NCI-H1092 (cell line): ENCODE measurements around the gene ZCCHC24.

Source experiments
- DNase-seq: peaks from one replicate; lab custom pipeline; 2025; lab: John Stamatoyannopoulos, UW

Gene ZCCHC24

DNA sequence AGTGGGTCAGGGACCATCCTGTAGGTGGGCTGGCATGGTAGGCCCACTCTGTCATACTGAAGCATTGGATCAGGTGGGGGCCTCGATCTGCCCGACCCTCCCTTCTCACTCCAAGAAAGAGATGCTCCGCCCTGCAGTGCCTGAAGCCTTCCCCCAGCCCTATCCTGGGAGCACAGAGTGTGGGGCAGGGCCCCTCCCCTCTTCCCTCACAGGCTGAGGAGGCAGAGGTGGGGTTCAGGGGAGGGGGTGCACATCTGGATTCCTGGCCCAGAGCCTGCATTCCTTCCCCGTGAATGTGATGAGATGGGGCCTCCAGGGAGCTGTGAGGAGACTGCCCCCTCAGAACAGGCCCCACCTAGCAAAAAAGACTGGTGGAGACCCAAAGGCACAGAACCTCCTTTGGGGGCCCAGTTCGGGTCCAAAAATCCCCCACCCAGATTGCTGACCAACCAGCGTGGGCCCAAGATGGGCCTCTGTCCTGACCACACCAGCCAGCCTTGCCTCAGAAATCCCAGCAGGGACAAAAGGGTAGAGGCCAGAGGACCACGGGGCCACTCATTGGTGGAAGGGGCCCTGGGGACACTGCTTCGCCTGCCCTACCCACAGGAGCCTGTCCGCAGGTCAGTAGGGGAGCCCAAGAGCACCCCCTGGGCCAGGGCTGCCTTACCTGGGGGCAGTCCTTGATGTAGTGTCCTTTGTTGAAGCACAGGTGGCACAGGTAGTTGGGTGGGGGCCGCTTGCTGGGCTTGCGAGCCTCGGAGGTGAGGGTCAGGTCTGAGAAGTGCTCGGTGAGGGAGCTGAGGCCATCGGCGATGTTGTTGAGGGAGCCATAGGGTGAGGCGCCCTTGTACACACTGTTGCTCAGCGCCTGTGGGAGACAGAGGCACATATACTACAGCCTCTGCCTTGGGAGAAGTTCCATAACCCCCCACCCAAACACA lies 13.3 kb downstream of the ZCCHC24 start:
- no peak for DNase-seq

DNA sequence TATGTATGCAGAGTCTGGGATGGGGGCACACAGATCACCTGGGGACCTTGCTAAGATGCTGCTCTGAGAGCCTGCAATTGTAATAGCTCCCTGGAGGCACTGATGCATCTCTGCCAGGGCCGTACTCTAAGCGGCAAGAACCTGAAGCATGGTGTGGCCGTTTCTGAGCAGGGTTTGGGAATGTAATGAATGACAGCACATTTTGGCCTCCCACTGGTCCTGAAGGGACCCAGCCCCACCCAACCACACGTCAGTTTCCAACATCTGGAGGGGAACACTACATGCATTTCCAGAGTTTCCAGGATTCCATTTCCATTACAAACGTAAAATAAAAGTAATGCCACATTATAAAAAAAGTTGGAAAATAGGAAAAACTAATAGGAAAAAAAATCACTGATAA lies 14.0 kb downstream of the ZCCHC24 start:
- no peak for DNase-seq

DNA sequence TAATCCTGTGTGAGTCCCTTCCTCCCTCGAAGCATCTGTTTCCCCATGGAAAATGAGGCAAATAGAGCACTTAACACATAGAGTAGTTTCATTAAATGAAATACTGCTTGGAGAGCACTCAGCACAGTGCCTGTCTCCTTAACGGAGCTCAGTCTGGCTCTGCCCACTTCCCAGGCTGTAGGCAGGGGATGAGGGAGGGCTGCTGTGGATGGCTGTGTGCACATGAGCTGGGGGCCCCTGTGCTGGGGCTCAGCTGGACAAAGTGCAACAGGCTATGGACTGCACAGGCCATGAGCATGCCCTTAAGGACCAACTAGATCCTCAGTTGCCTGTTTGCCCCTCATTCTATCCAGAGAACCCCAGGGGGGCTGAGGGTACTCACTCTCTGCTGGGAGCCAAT lies 14.5 kb downstream of the ZCCHC24 start:
- DNase-seq, result no peak

DNA sequence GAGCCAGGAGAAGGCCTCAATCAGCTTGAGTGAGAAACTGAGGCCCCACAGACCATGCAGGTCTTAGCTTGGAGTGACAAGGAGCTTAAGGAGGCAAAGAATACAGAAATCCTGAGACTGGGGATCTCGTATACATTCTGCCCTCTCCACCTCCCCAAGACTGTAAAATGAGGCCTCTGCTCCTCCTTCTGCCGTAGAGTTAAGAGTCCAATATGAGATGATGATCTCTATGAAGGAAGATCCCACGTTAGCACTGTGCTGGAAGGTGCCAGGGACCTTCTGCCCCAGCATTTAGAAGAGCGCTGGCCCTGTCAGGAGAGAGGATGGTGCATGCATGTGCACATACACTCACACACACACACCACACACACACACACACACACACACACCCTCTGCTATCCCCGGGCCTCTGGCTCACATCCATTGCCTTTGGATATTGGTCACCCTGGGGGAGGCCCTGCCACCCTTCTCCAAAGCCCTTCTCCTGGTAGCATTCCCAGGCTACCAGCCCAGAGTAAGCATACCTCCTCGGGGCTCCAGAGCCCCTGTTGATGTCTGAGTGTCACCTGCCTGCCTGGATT lies 15.0 kb downstream of the ZCCHC24 start:
- no peak for DNase-seq

DNA sequence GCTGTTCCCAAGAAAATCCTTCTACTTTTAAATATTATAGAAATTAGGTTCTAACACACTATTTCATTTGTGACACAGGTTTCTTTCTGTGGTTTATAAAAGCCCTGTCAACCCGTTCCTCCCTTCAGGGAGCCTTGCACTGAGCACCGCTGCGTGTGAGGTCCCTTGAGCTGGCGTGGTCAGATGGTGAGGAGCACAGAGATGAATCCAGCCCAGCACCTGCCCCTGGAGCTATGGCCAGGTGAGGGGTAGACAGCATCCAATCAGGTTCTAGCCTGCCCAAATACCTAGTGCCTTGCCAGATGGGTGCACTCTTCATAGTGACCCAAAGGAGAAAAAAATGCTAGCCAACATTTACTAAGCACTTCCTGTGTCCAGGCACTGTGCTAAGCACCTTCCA lies 15.7 kb downstream of the ZCCHC24 start:
- no peak for DNase-seq

DNA sequence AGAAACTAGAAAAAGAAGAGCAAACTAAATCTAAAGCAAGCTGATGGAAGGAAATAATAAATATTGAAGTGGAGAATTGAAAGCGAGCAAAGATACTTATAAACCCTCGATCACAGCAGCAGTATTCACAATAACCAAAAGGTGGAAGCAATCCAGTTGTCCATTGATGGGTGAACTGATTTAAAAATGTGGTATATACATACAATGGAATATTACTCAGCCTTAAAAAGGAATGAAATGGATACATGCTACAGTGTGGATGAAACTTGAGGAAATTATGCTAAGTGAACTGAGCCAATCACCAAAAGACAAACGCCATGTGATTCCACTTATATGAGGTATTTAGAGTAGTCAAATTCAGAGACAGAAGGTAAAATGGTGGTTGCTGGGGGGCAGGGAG lies 17.5 kb downstream of the ZCCHC24 start:
- DNase-seq, result no peak

DNA sequence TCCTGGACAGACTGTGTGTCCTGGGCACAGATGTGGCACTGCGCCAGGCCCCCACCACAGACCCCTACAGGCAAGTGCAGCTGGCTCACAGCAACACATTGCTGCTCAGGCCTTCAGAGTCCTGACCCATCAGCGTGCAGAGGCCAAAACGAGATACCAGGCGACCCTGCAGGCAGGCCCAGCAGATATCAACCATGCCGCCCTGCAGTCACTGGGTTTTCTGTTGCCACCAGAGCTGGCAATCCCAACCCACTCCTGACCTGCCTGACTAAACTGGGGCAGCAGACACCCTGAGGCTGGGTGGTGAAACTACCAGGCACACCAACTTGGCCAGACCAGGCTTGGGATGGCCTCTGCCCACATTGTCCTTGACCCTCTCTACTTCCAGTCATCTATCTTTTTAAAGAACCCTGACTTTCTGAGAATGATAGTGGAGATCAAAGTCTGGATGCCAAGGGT lies 20.3 kb downstream of the ZCCHC24 start:
- no peak for DNase-seq

DNA sequence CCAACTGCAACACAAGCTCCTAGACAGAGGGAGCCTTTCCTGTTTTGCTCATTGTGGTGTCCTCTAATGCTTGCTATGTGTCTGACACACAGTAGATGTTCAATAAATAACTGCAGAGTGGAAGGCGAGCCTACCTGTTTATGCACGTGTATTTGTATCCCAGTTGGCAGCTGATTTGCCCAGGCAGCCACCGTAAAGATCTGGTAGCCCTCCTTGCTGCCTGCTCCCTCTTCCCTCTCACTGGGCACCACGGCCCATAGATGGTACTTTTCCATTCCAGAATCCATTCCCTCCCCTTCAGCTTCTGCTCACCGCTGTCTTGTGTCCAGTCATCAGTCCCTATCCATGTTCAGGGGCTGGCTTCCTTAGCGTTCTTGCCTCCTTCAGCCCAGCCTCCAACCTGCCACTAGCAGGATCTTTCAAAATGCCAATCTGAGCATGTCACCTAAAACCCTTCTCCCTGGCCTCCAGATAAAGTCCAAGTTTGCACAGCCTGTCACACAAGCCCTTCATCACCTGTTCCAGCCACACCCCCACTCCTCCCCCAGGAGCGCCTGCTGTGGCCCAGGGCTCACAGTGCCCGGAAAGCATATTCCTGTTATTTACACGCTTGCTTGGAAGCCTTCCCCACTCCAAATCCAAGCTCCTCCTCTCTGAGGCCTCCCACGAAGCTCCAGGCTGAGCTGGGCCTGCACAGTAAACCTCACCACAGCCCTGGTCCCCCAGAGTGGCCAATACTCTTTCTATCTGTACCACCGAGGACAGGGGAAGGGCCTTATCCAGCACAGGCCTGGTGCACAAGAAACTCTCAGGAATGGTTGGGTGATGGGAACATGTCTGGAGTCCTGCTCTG lies 21.0 kb downstream of the ZCCHC24 start:
- DNase-seq, result no peak

DNA sequence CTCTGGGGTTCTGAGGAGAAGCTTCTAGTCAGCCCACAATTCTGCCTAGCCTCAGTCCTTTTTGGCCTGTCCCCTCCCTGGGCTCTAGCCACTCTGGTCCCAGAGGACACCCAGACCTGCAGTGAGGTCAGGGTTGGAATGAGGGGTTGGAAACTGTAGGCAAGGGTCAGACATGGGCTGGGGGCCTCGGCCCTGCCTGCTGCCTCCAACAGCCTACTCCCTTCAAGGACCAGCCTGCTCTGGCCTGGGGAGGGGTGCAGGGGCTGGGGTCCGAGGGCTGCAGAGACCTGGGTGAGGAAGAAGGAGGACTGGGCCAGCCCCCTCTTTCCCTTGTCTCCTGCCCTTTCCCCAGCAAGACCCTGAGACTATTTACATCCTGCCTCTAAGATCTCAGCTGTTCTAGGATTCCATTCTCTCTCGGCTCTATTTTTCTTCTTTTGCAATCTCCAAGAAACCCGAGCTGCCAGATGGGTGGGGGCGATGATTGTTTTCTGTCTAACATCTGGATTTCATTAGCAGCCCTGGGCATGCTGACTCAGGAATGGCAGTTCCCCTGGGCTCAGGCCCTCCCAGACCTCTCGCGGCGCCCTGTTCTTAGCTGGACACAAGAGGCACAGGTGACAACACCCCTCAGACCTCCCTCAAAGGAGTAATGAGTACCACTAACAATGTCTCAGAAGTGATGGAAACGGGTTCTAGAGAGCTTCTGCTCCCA lies 23.1 kb downstream of the ZCCHC24 start:
- DNase-seq, result no peak

DNA sequence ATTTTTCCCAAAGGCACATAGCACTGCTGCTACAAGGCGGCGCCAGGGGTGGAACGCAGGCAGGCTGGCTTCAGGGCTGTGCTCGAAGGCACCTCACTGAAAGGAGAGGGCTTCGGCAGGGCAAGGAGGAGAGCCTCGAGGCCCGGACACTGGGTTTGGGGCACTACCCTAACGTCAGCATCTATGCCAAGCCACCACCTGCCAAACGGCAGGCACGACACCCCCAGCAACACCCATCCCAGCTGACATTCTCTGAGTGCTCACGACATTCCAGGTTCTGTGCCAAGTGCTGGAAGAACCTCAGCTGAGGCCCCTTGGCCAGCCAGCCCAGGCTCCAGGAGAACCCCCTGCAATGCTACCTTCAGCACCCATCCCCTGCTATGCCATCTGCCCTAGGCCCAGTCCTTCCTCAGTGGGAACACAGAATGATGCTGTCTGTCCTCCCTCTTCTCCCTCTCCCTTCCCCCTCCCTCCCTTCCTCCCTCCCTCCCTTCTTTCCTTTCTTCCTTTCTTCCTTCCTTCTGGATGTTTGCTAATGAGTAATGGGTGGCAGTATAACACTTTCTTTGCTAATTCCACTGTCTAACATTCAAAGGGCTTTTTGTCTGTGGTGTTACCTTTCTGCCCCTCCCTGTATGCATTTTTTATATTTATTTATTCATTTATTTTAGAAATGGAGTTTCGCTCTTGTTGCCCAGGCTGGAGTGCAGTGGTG lies 24.3 kb downstream of the ZCCHC24 start:
- DNase-seq, result no peak

DNA sequence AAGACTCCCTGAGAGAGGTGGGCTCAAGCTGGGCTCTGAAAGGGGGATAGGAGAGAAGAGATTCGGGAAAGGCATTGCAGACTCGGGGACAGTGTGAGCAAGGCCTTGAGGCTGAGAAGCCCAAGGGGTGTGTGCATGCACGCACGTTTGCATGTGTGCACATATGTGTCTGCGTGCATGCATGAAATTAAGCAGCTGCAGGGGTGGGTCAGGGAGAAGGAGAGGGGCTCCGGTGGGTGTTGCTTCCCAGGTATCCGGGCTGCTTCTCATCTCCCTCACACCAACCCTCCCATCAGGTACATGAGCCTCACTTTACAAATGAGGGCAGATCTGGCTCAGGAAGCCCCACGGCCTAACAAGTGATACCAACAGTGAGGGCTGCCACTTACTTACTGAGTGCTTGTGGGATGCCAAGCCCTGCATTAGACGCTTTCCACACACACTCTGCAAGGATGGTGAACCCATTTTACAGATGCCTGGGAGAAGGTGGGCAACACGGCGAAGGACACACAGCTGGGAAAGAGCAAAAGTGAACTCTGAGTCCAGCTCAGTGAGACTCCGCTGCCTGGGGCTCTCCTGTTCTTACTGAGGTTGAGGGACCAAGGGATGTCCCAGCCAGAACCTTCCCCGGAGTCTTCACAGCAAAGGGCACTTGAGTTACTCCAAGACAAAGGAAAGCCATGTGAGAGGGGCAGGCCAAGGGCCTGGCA lies 26.4 kb downstream of the ZCCHC24 start:
- DNase-seq, result no peak

DNA sequence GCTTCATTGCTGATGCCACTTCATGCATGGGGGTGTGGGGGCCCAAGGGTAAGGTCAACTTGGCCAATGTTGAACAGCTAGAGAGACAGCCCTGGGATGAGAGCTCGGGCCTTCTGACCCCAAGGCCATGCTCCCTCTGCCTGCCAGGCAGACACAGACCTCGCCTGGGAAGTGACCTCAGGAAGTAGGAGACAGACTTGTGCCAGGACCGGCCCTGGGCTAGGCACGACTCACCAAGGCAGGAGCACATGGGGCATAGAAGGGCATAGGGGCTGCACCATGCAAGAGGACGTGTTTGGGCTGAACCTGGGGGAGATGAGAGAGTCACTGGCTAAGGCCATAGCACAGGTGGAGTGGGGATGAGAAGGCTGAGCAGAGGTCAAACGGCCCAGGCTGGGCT lies 27.1 kb downstream of the ZCCHC24 start:
- DNase-seq, result no peak

DNA sequence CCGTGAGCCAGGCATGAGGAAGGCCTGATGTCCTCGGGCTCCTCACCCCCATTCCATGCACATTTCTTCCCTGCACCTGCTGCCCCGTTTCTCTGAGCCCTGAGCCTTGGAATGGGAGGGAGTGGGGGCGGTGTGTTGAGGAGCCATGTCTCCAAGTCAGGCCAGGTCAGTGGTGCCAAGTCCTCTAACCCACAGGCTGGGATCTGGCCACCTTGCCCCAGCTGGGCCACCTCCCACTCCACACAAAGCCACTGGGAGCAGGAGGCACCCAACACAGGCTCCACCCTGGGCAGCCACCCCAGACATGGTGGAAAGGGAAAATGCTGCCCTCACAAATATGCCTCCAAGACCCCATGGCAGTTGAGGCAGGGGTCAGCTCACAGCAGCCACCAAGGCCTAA lies 27.7 kb downstream of the ZCCHC24 start:
- DNase-seq, result no peak

DNA sequence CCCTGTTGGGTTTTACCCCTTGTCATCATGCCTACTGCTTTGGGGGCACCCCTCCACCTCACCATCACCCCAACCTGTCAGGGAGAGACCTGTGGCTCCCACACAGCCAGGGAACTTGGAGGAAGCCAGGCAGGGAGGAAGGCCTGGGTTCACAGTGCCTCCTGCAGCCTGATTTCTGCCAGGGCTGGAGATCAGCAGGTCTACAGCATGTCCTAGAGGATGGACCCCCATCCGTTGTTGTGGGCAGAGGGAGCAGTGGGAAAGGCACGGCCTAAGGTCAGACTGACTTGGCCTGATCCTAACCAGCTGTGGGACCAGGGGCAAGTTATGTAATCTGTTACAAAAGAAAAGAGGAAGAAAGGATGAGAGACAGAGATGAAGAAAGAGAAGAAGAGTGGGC lies 28.2 kb downstream of the ZCCHC24 start:
- no peak for DNase-seq

DNA sequence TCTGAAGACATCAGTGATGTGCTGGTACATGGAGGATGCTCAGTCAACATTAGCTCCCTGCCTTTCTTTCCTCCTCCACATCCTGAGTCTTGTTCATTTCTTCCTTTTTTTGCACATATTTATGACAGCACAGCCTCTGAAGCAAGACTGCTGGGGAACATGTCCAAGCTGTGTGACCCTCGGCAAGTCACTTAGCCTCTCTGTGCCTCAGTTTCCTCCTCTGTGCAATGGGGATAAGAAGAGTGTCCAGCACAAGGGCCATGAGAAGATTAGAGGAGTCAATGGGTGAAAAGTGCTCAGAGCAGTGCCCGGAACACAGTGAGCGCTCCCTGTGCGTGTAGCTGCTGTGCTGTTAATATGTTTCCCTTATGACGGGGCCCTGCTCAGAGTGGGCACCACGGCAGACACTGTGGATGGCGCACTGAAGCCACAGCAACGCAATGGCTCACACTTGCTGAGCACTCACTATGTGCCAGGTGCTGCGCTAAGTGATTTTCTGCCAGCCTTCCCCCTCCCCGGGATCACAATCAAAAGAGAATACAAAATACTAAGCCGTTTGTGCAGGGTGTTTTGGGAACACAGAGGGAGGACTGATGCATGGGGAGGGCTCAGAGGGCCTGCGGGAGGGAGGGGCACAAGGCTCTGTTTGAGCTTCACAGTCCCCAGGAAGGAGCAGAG lies 28.7 kb downstream of the ZCCHC24 start:
- no peak for DNase-seq

DNA sequence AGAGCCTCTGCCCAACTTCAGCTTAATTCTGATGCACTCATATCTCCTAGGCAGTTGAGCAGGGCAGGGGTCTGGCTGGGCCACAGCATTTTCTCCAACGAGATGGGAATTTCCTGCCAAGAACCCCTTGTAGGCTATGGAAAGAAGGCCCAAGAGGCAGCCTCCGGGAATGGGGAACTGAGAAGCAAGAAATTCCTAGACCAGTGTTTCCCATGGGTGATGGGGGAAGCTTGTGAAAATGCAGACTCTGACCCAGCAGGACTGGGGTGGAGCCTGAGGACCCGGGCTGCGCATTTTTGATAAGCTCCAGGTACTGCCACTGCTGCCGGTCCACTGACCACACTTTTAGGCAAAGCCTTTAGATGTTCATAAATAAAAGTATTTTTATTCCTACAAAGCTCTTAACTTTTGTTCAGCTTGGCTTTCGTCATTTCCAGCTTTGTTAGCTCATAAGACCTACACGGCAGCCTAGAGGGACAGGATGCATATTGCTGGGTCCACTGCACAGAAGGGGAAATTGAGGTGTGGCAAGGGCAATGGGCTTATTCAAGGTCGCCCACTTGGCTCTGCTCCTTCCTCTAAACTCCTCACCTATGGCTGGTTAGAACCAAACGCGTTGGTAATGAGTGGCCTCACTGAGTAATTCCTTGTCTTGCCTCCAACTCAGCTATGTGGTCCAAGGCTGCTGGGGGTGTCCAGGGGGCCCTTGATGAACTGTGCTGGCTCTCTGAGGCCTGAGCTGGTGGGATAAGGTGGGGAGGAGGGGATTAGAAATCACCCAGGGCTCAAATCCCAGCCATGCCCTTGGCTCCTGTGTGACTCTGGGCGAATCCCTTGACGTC lies 29.5 kb downstream of the ZCCHC24 start:
- no peak for DNase-seq

DNA sequence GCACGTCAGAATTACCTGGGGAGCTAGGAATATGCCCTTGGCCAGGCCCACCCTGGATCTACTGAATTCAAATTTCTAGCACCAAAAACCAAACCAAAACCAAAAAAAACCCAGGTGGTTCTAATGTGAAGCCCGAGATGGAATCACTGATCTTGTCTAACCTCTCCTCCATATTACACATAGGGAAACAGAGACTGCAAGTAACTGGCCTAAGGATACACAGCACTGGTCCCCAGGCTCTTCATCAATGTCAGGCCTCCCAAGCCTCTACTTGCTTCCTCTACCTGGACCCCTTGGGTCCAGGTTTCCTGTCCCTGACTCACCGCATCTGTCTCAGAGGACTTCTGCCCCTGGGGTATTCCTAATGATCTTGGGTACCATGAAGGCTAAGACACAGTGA lies 30.7 kb downstream of the ZCCHC24 start:
- no peak for DNase-seq

DNA sequence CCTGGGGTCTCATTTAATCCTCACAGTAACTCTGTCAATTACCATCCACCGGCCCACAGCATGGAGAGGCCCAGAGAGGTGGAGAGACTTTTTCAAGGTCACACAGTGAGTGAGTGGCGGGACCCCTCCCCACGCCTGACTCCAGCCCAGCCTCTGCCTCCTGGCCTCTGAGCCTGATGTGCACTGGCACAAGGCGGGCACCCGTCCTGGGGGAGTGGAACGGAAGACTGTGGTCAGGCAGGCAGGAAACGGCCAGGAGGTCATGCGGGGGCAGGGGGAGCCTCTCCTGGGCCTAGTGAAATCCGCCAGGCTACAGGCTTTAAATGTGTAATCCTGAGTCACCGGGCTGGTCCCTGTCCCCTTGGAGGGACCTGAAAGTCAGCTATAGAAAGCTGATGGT lies 32.2 kb downstream of the ZCCHC24 start:
- DNase-seq, result no peak

DNA sequence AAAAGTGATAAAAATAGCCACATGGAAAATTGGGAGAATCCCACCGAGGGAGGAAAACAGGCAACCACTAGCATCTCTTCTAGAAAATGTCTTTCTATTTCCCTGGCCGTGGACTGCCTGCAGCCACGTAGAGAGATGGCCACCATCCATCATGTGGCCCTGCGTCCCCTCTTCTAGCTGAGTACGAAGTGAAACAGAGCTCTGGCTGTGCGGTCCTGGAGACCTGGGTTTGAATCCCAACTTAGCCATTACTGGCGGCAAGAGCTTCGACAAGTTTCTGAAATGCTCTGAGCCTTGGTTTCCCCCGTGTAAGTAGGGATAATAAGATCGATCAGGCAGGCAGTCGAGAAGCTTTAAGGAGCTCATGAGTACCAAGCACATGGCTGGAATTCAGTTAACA lies 32.9 kb downstream of the ZCCHC24 start:
- DNase-seq, result no peak
